PC-3 (cell line): ENCODE measurements around the gene MROH2A.

Source experiments
- EZH2 ChIP-seq: fragments of 300-600 bp; sonication (generic); IDR thresholded peaks from one replicate; pipeline ENCODE4 v1.6.1; 2017; ENCODE audit warnings: antibody characterized with exemption, mild to moderate bottlenecking, low read length; ENCODE audit not compliant: unreplicated experiment
- TF ChIP-seq, protein P1 (sequence below): fragments of 300-600 bp; sonication (generic); conservative IDR thresholded peaks from 2 replicates; pipeline ENCODE4 v1.5.1; 2017; ENCODE audit warnings: antibody characterized with exemption, low read depth, mild to moderate bottlenecking, low read length

DNA sequence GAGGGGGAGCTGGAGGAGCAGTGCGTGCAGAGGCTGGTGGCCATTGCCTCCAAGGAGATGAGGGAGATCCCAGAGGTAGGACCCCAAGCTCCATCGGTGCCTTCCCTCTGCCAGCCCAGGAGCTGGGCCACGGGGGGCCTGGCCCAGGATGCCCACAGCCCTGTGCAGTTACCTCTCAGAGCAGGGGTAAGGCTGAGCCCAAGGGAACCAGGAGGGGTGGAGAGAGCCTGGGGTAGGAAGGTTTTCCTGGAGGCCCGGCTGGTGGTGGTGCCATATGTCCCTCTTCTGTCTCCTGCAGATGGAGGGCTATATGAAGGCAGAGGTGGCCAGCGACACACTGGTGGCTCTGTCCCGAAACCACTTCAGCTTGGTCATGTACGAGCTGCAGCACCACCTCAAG is 11.4 kb downstream of the MROH2A start:
- TF ChIP-seq, protein P1, sequence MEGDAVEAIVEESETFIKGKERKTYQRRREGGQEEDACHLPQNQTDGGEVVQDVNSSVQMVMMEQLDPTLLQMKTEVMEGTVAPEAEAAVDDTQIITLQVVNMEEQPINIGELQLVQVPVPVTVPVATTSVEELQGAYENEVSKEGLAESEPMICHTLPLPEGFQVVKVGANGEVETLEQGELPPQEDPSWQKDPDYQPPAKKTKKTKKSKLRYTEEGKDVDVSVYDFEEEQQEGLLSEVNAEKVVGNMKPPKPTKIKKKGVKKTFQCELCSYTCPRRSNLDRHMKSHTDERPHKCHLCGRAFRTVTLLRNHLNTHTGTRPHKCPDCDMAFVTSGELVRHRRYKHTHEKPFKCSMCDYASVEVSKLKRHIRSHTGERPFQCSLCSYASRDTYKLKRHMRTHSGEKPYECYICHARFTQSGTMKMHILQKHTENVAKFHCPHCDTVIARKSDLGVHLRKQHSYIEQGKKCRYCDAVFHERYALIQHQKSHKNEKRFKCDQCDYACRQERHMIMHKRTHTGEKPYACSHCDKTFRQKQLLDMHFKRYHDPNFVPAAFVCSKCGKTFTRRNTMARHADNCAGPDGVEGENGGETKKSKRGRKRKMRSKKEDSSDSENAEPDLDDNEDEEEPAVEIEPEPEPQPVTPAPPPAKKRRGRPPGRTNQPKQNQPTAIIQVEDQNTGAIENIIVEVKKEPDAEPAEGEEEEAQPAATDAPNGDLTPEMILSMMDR: no peak
- TF ChIP-seq EZH2: no peak
